Superior temporal gyrus (tissue), 1 donor: ENCODE results near the gene MGLL.

Source experiments
- DNase-seq: peaks from one replicate; pipeline ENCODE4 v3.0.0-alpha.2; 2016; ENCODE audit errors: extremely low spot score

MGLL gene

DNA sequence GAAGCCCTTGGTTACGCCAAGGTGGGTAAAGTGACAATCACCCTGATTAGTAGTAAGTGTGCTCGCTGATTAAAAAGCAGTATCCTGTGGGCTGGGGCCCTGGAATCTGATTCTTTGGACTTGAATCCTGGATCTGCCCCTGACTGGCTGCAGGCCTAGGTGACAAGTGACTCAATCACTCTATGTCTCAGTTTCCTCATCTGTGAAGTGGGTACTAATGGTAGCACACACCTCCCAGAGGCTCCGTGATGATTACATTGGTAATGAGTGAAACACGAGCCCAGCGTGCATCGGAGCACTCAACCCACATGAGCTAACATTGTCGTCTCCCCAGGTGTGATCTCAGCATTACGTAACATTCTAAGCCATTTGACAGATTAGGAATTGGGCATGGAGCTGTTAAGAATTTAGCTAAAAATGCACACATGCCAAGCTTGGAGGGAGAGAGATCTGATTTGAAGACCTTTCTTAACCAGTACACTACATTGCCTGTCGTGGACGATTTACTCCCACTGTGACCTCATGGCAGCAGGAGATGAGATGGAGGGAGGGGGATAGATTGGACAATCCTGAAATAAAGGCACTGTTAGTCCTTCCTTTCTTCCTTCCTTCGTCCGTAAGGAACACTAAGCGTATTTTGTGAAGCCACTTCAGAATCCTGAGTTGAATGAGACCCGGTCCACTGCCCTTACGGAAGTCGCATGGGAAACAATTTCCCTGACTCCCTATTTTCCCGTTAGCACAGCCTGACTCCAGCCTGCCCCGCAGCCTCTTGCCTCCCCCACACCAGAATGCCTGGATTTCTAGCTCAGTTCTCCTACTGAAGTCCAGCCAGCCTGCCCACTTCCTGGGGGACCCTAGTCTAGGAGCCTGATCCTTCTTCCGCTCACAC is 32.1 kb downstream of the MGLL start:
- no peak for DNase-seq

GRCh38 chr3:127789051-127789450 is 33.3 kb downstream of the MGLL start:
- DNase-seq: no peak

DNA sequence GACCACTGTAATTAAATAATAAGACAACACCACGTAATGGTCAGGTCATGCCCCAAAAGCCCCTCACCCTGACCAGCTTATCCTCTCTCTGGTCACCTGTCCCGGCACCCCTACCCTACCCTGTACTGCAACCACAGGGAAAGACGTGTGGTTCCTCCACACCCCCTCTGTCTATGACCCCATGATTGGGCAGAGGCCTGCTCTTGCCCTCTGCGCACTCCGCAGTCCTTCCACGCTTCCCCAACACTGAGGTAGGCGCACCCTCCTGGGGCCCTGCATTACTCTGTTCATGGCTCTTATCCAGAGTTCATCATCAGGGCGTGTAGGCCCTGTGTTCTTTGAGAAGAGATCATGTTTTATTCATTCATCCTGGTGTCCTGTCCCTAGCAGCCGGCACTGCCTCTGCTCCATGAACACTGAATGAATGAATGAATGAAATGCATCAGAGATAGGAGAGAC is 33.8 kb downstream of the MGLL start:
- no peak for DNase-seq

GRCh38 chr3:127787571-127788365 is 34.5 kb downstream of the MGLL start:
- peak; percentile 27 for DNase-seq

DNA sequence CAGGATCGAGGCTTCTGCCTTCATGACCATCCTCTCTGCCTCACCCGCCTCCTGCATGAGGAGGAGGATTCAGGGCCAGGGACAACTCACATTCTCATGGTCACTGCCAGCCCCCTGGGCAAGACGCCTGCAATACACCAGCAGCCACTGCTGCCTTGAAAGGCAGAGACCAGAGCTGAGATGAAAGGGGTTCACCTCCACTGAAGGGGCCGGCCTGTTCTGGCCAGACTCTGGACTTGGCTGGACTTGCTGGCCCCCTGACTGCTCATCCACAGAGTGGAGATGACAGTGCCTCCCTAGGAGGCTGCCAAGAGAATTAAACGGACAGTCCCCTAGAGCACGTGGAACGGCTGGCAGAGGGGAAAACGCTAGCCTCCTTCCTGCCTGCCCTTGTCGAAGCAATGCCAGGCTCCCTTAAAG is 35.2 kb downstream of the MGLL start:
- DNase-seq: peak; percentile 62

- peak; percentile 82 for DNase-seq
Observed at GRCh38 chr3:127786353-127787070, 35.8 kb downstream of the MGLL start.

DNA sequence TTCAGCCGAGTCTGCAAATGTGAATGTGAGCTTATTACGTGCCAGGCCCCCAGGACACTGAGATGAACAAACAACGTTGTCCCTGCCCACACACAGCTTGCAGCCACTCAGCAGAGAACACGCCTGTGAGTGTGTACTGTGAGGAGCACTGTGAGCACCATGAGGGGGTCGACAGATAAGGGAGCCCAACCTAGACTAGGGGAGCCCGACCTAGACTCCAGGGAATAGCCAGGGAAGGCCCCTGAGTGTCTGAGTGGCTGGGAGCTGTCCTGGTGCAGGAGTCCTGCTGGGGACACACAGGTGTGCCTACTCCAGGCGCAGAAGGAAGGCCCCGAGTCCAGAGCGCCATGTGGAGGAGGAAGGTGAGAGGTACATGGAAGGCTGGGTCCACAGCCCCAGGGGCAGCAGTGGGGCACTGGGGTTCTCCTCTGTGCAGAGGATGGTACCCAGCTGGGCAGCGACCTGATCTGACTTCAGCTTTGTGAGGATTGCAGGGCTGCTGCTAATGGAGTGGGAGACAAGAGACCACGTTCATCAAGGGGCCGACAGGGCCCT is 36.5 kb downstream of the MGLL start:
- DNase-seq: no peak

DNA sequence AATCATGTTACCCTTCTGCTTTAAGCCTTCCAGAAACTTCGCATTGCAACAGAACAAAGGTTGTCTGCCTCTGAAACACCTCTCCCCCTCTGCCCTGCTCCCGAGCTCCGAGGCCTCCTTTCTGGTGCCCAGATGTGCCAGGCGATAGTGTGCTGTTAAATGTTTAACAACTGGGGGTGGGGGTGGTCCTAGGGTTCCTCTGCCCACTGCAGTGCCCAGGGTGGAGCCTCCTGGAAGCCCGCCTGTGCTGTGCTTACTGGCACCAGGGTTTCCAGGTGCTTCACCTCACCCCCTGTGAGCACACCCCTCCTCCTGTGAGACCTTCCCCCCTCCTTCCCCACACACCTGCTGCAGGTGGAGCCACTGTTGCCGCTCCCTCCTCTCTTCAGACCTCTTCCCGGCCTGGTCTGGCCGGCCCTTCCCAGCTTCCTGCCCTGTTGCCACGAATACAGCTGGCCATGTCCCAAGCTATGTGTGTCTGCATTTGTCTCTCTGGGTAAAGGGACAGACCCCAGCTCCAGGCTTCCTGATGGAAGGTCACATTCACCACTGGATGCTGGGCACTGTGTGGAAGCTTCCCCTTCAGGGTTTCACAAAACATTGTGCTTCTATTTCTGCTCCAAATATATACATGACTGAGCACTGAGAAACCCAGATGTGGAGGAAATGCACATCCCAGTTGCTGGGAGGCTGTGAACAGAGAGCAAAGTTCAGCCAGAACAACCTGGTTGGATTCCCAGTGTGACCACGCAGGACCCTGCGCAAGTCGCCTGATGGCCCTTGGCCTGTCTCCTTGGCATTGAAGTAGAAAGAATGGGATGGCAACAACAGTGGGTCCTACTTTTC is 37.2 kb downstream of the MGLL start:
- no peak for DNase-seq

DNA sequence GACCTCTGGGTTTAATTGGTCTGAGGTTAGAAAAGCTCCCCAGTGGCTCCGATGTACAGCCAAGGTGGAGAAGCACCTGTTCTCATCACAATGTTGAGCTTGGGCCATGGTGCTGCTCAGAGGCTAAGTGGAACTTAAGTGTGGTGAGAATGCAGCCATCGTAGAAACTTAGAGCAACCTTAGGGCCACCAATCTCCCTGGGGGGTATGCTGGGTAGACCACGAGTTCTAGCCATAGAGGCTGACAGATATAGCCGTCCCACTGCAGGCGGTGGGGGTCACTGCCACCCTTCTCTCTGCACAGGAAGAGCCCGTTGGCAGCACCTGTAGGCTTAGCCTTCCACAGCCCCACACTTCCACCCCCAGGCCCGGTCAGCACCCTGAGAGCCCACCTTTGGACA is 38.0 kb downstream of the MGLL start:
- no peak for DNase-seq

- no peak for DNase-seq
Observed at GRCh38 chr3:127783642-127784160, 38.6 kb downstream of the MGLL start.

- no peak for DNase-seq
Observed at GRCh38 chr3:127783166-127783565, 39.1 kb downstream of the MGLL start.

DNA sequence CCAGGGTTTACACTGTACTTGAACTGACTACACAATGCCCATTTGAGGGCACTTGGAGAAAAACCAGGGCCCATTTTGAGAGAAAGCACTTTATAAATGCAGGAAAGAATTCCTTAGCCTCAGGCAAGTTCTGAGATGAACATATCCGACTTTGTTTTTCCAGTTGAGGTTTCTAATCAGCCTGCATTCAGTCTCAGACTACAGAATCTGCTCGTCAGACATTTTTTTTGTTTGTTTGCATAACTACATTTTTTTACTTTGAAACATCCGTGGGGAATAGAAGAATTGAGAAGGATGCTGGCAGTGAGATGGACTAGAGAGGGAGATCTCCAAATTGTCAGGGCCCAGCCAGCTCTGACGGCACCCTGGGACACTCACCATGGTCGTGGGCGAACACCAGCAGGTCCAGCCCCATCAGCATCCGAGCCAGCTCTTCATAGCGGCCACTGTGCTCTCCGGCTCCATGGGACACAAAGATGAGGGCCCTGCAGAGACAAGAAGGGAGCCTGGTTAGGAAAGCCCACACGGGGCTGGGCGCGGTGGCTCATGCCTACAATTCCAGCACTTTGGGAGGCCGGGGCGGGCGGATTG is 40.8 kb downstream of the MGLL start:
- DNase-seq: no peak

DNA sequence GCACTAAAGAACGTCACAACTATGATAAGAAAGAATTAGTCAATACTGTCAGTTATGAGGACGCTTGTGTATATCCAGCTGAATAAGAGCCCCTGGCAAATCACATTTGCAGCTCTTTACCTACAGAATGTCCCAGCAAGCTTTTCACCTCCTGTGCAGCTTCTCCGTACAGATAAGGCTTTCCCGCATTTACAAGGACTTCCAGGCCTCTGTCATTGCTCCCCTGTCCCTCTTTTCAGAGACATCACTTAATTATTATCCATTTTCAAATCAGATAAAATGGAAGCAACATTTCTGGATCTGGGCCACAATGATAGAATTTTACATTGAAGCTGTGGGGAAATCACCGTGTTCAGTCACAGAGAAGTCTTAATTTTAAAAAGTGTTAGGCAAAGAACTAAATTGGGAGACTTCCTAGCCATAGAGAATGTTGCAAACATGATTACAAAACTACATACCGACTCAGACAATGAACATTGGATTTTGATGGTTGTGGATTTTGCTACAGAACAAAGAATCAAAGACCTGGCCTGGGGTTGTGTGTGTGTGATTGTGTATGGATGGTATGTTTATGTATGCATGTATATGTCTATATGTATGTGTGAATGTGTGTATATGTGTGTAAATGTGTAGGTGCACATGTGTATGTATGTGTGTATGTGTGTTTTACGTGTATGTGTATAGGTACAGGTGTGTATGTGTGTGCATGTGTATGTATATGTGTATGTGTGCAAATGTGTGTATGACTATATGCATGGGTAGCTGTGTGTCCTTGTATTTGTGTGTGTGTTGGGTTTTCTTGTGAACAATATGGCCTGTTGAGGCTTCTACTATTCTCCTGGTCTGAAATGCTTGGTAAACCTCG is 41.5 kb downstream of the MGLL start:
- DNase-seq: no peak

DNA sequence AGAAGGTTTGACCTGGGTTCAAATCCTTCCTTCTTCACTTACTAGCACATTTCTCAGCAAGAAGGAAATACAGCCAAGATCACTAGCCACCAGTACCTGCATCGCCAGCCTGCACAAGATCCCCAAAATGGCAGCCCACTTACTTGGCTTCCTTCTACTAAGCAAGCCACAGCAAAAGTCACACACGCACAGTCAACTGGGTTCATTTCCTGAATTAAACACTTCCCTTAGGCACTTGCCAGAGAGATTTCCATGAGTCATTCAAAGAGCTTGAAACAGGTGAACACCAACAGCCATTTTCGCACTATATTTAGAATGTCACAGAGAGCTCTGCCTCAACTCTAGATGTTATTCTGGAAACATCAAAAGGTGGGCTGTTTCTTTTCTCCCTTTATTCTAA is 42.6 kb downstream of the MGLL start:
- peak; percentile 37 for DNase-seq

GRCh38 chr3:127777921-127778656 is 44.2 kb downstream of the MGLL start:
- no peak for DNase-seq

DNA sequence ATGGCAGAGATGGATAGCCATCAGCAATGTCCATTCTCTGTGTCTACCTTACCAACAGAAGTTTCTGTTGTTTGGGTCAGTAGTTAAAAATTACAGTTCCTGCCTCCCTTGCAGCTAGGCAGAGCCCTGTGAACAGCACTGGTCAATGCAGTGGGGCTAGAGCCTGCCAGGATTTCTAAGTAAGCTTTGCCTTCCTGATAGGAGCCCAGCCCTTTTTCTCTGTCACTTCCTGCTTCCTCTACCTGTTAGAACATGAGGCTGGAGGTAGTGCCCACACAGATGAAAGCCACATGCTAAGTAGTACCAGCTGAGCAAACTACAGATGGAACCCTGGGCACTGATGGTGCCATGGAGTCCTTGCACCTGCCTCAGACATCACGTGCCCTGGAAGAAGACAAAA is 45.0 kb downstream of the MGLL start:
- DNase-seq: no peak

GRCh38 chr3:127776347-127776746 is 46.0 kb downstream of the MGLL start:
- DNase-seq: no peak

GRCh38 chr3:127775398-127776109 is 46.8 kb downstream of the MGLL start:
- DNase-seq: peak; percentile 26
